BLaER1 treated with 17β-estradiol and CSF1 and Interleukin-3, amounts not matched to agents 10 nM and 100 nM (cell line): ENCODE measurements around the gene SRI.
A peak's percentile ranks its signal among the peaks of the same experiment; 100 is the strongest.
"Not testable (repeated sequence)": the region's sequence is repeated elsewhere in the genome, so short reads cannot be mapped to it uniquely, and the experiment has no call there.

Source experiments
- H3K27ac ChIP-seq, 11 experiments: shearing (Covaris generic); formaldehyde crosslinking; 2 replicates each; pipeline ENCODE4 v1.8.1; 2022
- H3K27me3 ChIP-seq, 11 experiments: shearing (Covaris generic); formaldehyde crosslinking; 2 replicates each; pipeline ENCODE4 v1.8.1; 2022
- H3K36me3 ChIP-seq, 11 experiments: shearing (Covaris generic); formaldehyde crosslinking; 2 replicates each; pipeline ENCODE4 v1.8.1; 2022
- H3K4me1 ChIP-seq, 10 experiments: shearing (Covaris generic); formaldehyde crosslinking; 2 replicates each; pipeline ENCODE4 v1.8.1; 2022
- H3K4me2 ChIP-seq, 11 experiments: shearing (Covaris generic); formaldehyde crosslinking; 2 replicates each; pipeline ENCODE4 v1.8.1; 2022
- H3K4me3 ChIP-seq, 10 experiments: shearing (Covaris generic); formaldehyde crosslinking; 2 replicates each; pipeline ENCODE4 v1.8.1; 2022
- H3K9ac ChIP-seq, 11 experiments: shearing (Covaris generic); formaldehyde crosslinking; 2 replicates each; pipeline ENCODE4 v1.8.1; 2022
- H3K9me3 ChIP-seq, 11 experiments: shearing (Covaris generic); formaldehyde crosslinking; replicated peaks in 1 of 11; 2 replicates each; pipeline ENCODE4 v1.8.1; 2022
- H4K20me1 ChIP-seq, 11 experiments: shearing (Covaris generic); formaldehyde crosslinking; 2 replicates each; pipeline ENCODE4 v1.8.1; 2022
- Cebpa-rat ChIP-seq, 11 experiments: shearing (Covaris generic); IDR thresholded peaks; 2 replicates each; pipeline ENCODE4 v1.8.1; 2022

The SRI gene

DNA sequence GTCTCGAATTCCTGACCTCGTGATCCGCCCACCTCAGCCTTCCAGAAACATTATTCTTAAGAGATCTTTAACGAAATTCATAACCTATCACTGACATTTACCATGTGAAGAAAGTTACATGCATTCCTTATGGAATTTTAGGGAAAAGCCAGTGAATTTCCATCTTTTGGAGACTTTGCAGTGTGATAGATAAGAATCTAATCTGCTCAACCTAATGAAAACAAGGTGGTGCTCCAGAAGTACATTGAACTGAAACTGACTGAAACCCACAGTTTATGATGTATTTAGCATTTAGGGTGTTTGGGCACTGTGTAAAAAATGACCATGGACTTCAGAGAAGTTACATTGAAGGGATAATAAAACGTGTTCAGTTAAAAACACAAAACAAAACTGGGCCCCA lies 43.6 kb downstream of the SRI start:
- TF ChIP-seq Cebpa-rat (IDR thresholded peaks at IDR 0.05): no peak
- Histone ChIP-seq H3K4me2 (no peak overlapping the region), H3K27me3 (no peaks in the 10 kb centered on the region), H3K4me3 (no peak overlapping the region), H3K27ac (no peak overlapping the region), H3K4me1 (no peaks in the 10 kb centered on the region), H3K9ac (no peak overlapping the region), H3K9me3 (no peaks in the 10 kb centered on the region), H3K36me3 (no peaks in the 10 kb centered on the region), H4K20me1 (no peaks in the 10 kb centered on the region)

DNA sequence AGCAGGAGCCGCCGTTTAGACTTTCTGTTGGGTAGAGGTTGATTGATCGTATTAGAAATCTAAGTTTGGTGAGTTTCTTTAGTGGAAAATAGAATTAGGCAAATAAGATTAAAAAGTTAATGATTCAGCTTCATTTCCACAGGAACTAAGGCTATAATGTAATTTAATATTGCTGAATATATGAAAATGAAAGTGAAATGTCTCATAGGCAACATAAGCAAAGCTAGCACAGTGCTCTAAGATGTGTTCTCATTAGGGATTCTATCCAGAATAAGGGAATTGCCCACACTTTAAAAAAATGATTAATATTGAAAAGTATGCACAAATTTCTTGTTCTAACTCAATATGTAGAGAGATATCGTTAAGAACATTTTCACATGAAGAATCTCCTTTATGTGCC lies 47.0 kb downstream of the SRI start:
- no peaks in the 10 kb centered on the region for H3K27me3 ChIP-seq
- no peak overlapping the region for H3K9ac ChIP-seq
- H3K4me1 ChIP-seq: peaks cover 0 to 5% (median 0%) of the 10 kb centered on the region in 10 experiments; a peak in 4 of 20 replicates
- H3K36me3 ChIP-seq: no peaks in the 10 kb centered on the region
- no peak for TF ChIP-seq Cebpa-rat (IDR thresholded peaks at IDR 0.05)
- no peak overlapping the region for H3K4me3 ChIP-seq
- H4K20me1 ChIP-seq: no peaks in the 10 kb centered on the region
- no peak overlapping the region for H3K27ac ChIP-seq
- no peaks in the 10 kb centered on the region for H3K9me3 ChIP-seq
- H3K4me2 ChIP-seq: no peak overlapping the region

GRCh38 chr7:88169717-88170320 lies 50.0 kb downstream of the SRI start:
- Histone ChIP-seq H3K4me2 (no peak overlapping the region), H3K9me3 (no peaks in the 10 kb centered on the region), H3K27ac (no peak overlapping the region), H3K9ac (no peak overlapping the region), H3K27me3 (no peaks in the 10 kb centered on the region), H4K20me1 (no peaks in the 10 kb centered on the region), H3K36me3 (no peaks in the 10 kb centered on the region), H3K4me3 (no peak overlapping the region), H3K4me1 (peaks cover 0 to 22% (median 0%) of the 10 kb centered on the region in 10 experiments; a peak in 4 of 20 replicates)
- TF ChIP-seq Cebpa-rat (IDR thresholded peaks at IDR 0.05): no peak

- no peak overlapping the region for H3K27ac ChIP-seq
- no peaks in the 10 kb centered on the region for H3K27me3 ChIP-seq
- H3K9ac ChIP-seq: no peak overlapping the region
- H3K36me3 ChIP-seq: no peaks in the 10 kb centered on the region
- H3K4me3 ChIP-seq: no peak overlapping the region
- H3K9me3 ChIP-seq: no peaks in the 10 kb centered on the region
- no peak for TF ChIP-seq Cebpa-rat (IDR thresholded peaks at IDR 0.05)
- H3K4me1 ChIP-seq: peaks cover 0 to 22% (median 0%) of the 10 kb centered on the region in 10 experiments; a peak in 4 of 20 replicates
- peak overlapping the region in 2 of 11 experiments; percentile 37 to 41; a peak in 4 of 22 replicates for H3K4me2 ChIP-seq
- H4K20me1 ChIP-seq: no peaks in the 10 kb centered on the region
Observed at GRCh38 chr7:88167721-88168120, 52.1 kb downstream of the SRI start.

DNA sequence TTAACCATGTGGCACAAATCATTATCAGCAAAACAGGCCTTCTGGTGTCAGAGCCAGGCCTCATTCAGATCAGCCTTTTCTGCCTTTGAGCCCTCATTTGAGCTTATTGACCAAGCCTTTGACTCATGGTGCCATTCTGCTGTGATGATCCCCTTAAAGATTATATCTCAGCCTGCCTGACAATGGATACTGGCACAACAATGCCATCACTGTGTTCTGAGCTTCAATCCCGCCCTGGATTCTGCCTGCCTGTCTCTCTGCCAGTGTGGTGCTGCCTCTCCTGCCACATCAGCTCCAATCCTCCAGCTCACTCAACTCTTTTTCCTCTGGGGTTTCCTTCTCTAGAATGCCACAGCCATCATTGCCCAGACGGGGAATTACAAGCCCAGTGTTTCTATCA lies 52.6 kb downstream of the SRI start:
- H3K9ac ChIP-seq: no peak overlapping the region
- H3K27me3 ChIP-seq: no peaks in the 10 kb centered on the region
- no peak overlapping the region for H3K27ac ChIP-seq
- no peaks in the 10 kb centered on the region for H3K9me3 ChIP-seq
- H3K36me3 ChIP-seq: no peaks in the 10 kb centered on the region
- H4K20me1 ChIP-seq: no peaks in the 10 kb centered on the region
- H3K4me2 ChIP-seq: peak overlapping the region in 2 of 11 experiments; percentile 37 to 41; a peak in 4 of 22 replicates
- no peak for TF ChIP-seq Cebpa-rat (IDR thresholded peaks at IDR 0.05)
- no peak overlapping the region for H3K4me3 ChIP-seq
- H3K4me1 ChIP-seq: peaks cover 0 to 22% (median 0%) of the 10 kb centered on the region in 10 experiments; a peak in 4 of 20 replicates

DNA sequence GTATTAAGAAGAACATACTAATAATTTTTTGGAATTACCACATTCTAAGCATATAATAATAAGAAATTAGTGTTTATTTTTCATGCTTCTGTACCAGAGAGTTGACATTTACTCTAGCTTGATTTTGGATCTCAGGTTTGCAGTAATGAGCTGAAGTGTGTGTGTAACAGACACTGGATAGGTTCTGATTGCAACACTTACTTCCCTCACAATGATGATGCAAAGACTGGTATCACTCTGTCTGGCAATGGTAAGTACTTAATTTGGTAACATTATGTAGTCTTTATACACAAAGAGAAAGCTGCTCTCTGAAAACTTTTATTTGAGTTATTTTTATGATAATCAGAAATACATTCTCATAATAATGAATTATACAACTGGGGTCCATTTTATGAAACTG lies 54.1 kb downstream of the SRI start:
- H3K4me2 ChIP-seq: 0 out of 22 replicates have a peak overlapping the region, but pooled peaks of 1 of the 11 experiments have one; percentile 19
- no peaks in the 10 kb centered on the region for H3K27me3 ChIP-seq
- H3K9me3 ChIP-seq: peaks cover 0 to 11% (median 0%) of the 10 kb centered on the region in 11 experiments; a peak in 4 of 22 replicates
- H4K20me1 ChIP-seq: no peaks in the 10 kb centered on the region
- H3K4me3 ChIP-seq: no peak overlapping the region
- peaks cover 0 to 22% (median 0%) of the 10 kb centered on the region in 10 experiments; a peak in 4 of 20 replicates for H3K4me1 ChIP-seq
- H3K36me3 ChIP-seq: no peaks in the 10 kb centered on the region
- H3K9ac ChIP-seq: no peak overlapping the region
- H3K27ac ChIP-seq: no peak overlapping the region
- TF ChIP-seq Cebpa-rat (IDR thresholded peaks at IDR 0.05): no peak

DNA sequence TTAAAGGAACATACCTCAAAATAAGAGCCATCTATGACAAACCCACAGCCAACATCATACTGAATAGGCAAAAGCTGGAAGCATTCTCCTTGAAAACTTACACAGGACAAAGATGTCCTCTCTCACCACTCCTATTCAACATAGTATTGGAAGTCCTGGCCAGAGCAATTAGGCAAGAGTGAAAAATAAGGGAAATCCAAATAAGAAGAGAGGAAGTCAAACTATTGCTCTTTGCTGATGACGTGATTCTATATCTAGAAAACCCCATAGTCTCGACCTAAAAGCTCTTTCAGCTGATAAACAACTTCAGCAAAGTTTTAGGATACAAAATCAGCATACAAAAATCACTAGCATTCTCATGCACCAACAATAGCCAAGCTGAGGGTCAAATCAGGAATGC lies 60.1 kb downstream of the SRI start:
- Histone ChIP-seq H3K27ac (peak overlapping the region in 3 of 11 experiments; percentile 44 to 68 (median 46); a peak in 6 of 22 replicates), H3K36me3 (peaks cover 0 to 19% (median 9%) of the 10 kb centered on the region in 11 experiments; a peak in 10 of 22 replicates), H3K9me3 (peaks cover 10 to 40% (median 24%) of the 10 kb centered on the region in 11 experiments; a peak in 19 of 22 replicates), H3K4me2 (peak overlapping the region in 2 of 11 experiments; percentile 62 to 65; a peak in 4 of 22 replicates), H3K4me3 (peak overlapping the region in 1 of 10 experiments; percentile 24; a peak in 1 of 20 replicates), H3K4me1 (peaks cover 0 to 36% (median 0%) of the 10 kb centered on the region in 10 experiments; a peak in 3 of 20 replicates)
- H3K9ac ChIP-seq, H3K27me3 ChIP-seq, H4K20me1 ChIP-seq: not testable (repeated sequence)

DNA sequence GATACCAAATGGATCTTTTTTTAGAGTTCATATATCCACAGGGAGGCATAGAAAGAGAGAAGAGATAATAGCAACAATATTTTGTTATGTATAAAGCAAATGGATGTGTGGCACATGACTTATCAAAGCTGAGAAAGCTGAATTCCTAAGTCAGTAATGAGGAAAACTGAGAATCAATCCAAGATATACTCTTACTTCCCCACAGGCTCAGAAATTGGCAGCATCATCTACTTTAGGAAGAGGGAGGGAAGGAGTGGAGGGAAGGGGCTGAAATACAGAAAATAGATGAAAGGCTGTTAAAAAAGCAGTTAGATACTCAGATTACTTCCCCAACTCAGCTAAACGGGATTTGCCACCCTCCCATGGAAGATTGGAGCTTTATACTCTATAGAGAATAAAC lies 63.5 kb downstream of the SRI start:
- H3K4me1 ChIP-seq: peaks cover 0 to 45% (median 0%) of the 10 kb centered on the region in 10 experiments; a peak in 4 of 20 replicates
- no peak for TF ChIP-seq Cebpa-rat (IDR thresholded peaks at IDR 0.05)
- H3K4me3 ChIP-seq: no peak overlapping the region
- H3K27ac ChIP-seq: no peak overlapping the region
- no peaks in the 10 kb centered on the region for H3K27me3 ChIP-seq
- peaks cover 0 to 22% (median 12%) of the 10 kb centered on the region in 11 experiments; a peak in 10 of 22 replicates for H3K36me3 ChIP-seq
- H3K4me2 ChIP-seq: peak overlapping the region in 1 of 11 experiments; percentile 27; a peak in 2 of 22 replicates
- H4K20me1 ChIP-seq: no peaks in the 10 kb centered on the region
- peaks cover 10 to 32% (median 24%) of the 10 kb centered on the region in 11 experiments; a peak in 19 of 22 replicates for H3K9me3 ChIP-seq
- no peak overlapping the region for H3K9ac ChIP-seq

GRCh38 chr7:88155756-88156155 lies 64.1 kb downstream of the SRI start:
- Histone ChIP-seq H4K20me1 (no peaks in the 10 kb centered on the region), H3K27ac (no peak overlapping the region), H3K36me3 (peaks cover 0 to 22% (median 13%) of the 10 kb centered on the region in 11 experiments; a peak in 10 of 22 replicates), H3K9ac (no peak overlapping the region), H3K27me3 (no peaks in the 10 kb centered on the region), H3K4me2 (no peak overlapping the region), H3K4me1 (peaks cover 0 to 51% (median 0%) of the 10 kb centered on the region in 10 experiments; a peak in 4 of 20 replicates), H3K4me3 (no peak overlapping the region), H3K9me3 (peaks cover 10 to 29% (median 24%) of the 10 kb centered on the region in 11 experiments; a peak in 19 of 22 replicates)
- TF ChIP-seq Cebpa-rat (IDR thresholded peaks at IDR 0.05): no peak
